ENCODE measurements around the gene CXCR4.
A peak's percentile ranks its signal among the peaks of the same experiment; 100 is the strongest.

CXCR4 gene

GRCh38 chr2:136131484-136131960 is 13.6 kb upstream of the CXCR4 start:
- DNase-seq, result peak; percentile 73

DNA sequence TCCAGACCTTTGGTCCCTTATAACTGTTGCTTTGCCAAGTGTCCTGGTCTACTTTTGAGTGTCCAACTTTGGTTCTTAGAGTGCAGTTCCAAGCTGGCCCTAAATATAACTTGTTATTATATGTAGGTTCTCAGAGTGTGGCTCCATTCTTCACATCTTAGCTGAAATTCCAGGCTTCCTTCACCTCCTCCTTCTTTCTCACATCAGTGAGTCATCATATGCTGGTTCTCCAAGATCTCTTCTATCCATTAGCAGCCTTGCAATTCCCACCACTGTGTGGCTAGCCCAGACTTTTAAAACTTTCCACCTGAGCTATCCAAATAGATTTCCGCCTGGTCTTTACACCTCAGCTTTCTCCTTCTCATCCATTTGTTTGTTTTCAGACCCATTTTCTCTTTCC is 12.6 kb upstream of the CXCR4 start:
- no peak for DNase-seq

DNA sequence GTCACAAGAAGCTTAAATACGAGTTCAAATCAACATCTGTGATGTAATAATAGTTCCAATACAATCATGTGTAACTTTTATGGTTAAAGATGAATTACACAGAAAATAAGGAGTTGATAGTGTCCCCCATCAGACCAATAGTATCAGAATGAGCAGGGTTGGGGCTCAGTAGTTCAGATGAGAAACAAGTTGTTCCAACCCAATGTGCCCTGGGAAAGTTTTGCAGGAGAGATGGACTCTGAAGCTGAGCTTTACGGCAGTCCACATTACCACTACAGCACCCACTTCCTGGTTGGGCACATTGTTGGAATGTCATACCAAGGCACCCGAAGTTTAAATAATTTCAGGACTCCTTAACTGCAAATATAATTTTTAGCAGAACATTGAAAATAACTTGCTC is 12.1 kb upstream of the CXCR4 start:
- DNase-seq, result no peak

DNA sequence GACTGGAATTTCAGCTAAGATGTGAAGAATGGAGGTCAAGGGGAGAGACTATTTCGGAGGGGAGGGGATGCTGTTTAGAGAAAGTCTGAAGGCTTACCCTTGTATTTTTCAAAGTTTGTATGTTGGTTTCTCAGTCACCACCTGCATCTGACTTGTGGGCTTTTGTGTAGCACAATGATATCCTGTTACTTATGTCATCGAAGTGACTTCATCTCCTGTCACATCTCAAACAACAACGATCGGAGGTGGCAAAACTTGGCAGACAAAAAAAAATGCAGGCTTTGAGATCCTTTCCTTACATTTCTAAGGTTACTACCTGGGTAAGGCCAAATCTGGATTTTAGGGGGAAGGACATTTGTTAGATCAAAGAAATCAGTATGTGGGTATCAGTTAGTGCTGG is 11.7 kb upstream of the CXCR4 start:
- DNase-seq, result peak; percentile 70

DNA sequence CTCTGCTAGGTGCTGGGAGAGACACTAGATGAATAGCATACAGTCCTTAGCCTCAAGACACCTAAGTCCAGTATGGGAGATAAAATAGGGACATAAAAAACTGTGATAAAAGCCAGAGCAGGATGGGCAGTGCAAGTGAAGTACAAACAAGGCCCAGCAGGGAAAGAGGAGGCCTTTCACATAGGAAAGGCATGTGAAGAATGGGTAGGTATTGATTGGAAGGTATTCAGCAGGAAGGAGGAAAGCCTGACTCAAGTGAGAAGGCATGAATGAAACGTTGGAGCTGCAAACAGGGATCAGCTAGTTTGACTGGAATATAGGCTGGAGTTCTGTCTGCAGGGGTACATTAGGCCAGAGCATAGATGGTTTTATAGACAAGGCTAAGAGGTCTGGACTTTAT is 11.0 kb upstream of the CXCR4 start:
- DNase-seq, result no peak

GRCh38 chr2:136128366-136128765 is 10.4 kb upstream of the CXCR4 start:
- no peak for DNase-seq

GRCh38 chr2:136127356-136127755 is 9.4 kb upstream of the CXCR4 start:
- DNase-seq, result peak; percentile 48

GRCh38 chr2:136126421-136126926 is 8.5 kb upstream of the CXCR4 start:
- DNase-seq, result peak; percentile 45

DNA sequence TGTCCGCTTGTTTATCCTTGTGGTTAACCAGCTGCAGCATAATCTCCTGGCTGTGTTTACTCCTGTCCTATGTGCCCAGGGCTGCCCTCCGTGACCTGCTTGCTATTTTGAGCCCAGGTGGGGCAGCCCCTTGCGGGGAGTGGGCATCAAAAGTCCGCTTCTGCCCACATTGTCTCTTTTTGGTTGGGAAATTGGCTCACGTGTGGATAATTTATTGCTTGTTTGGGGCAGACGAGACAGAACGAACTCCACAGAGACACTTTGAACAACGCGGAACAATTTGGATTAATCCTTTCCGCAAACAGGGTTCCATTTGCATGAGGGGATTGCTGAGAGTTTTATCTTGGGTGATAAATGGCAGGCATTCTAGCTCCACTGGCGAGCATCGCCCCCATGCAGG is 8.1 kb upstream of the CXCR4 start:
- DNase-seq, result peak; percentile 55

GRCh38 chr2:136125236-136125635 is 7.3 kb upstream of the CXCR4 start:
- no peak for DNase-seq

DNA sequence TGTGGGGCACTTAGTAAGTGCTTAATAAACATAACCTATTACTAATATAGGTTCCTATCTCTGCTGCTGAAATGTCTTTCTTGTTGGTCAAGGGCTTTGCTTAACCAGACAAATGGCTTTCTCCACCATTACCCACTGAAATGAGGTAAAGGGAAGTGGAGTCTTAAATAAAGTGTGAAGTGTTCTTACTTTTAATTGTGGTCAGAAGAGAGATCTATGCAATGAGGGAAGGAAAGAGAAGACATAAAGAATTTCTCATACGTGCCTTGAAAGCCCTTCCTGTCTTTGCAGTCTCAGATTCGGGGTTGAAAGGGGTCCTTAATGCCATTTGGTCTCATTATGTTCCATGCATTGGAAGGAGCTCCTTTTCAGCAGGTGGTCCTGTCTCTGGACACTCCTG is 6.9 kb upstream of the CXCR4 start:
- no peak for DNase-seq

DNA sequence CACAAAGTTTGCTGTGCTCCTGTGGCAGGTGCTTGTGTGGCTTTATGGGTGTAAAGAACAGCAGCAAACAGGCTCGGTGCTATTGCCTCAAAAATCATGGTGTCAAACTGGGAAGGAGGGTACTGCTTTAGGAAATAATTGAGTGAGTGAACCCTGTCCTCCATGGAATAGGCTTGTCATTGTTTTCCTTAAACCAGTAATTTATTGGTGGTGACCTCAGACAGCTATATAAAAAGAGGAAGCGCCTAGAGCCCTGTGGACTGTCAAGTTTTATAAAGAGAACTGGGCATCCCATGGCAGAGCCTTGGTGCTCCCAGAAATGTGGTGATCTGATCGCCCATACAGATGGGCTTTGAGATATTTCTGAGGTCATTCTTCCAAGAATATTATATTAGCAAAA is 4.7 kb upstream of the CXCR4 start:
- no peak for DNase-seq

- DNase-seq, result no peak
These were observed 3.4 kb upstream of the CXCR4 start for GRCh38 chr2:136121204-136121910.

DNA sequence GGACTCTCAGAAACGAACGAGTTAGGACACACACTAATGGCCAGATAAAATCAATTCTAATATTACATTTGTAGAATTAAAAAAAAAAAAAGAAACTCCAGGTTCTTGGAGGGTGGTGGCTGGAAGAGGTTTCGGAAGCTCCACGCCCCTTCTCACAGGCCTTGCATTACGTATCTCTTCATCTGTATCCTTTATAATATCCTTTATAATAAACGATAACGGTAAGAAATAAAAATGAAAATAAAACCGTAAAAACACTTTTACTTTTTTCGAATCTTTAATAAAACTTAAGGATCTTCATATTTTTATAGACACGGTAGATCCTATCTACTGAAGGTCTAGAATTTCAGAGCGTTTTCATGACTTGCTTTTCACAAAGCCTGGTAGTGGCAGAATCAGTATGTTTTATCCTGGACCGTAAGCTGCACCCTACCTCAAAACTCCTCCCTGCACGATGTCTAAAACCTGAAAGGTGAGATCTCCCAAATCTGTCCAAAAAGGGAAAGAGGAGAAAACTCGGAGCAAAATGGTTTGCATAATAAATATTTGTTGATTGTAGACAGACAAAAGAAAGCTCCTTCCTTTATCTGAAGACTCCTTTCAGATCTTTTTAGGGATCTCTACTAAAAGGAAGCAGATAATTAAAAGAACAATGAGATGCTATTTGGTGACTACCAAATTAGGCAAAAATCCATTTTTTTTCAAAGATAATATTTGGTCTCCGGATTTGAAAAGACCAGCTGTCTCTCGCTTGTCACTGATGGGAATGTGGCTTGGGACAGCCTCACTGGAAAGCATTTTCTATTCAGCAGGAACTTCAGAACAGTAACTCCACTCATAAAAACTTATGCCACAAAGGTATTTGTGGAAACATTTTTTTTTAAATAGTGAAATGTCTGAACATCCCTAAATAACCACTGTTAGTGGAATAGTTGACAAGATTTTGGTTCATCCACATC is 2.0 kb upstream of the CXCR4 start:
- no peak for DNase-seq

DNA sequence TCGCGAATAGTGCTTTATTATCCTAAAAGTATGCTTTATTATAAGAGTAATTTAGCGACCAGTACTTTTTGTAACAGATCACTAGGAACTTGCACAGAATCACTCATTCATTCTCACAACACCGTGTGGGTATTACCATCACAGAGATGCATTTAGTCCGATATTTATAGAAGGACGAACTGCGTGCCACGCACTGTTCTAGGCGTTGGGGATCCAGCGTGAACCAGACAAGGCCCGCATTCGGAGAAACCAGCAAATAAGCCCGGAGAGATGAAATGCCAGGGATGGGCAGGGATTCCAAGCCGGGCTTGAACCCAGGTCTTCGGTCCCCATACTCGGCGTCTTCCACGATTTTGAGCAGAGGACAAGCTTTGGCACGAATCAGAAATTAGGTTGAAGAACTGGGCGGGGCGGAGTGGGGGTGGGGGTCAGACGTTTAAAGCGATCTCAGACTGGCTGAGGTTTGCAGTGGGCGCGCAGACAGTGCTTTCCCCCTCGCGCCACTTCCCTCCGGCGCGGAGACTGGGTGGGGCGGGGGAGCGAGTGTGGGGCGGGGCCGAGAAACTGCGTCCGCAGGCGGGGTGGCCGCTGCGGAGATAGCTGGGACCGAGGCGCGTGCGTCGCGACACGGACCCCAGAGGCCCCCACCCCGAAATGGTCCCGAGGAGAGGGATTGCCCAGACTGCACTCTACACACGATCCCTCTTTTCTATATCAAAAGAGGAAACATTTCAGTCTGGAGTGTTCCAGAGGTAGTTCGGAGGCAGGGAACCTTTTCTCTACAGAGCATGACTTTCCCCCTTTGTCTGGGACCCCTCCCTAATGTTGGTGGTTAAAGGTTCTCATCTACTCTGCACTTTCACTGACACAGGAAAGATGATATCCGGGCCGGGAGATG is 1.1 kb upstream of the CXCR4 start:
- peak; percentile 94 for DNase-seq

DNA sequence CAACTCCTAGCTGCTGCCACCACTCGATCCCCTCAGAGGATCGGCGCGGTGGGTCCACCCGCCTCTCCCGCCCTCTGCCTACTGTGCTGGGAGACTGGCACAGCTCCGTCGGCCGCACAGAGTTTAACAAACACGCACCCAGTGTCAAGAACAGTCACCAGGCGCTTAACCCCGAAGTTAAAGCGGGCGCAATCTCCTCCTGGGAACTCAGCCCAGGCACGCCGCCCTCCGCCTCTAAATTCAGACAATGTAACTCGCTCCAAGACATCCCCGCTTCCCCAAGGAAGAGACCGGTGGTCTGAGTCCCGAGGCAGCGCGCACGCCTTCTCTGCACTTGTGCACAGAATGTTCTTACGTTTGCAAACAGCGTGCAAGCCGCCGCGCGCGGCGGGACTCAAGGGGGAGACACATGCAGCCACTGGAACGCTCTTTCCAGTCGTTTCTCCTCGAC is 533 bp downstream of the CXCR4 start:
- DNase-seq, result peak; percentile 52

GRCh38 chr2:136116813-136117390 is 1.0 kb downstream of the CXCR4 start:
- peak; percentile 84 for DNase-seq

DNA sequence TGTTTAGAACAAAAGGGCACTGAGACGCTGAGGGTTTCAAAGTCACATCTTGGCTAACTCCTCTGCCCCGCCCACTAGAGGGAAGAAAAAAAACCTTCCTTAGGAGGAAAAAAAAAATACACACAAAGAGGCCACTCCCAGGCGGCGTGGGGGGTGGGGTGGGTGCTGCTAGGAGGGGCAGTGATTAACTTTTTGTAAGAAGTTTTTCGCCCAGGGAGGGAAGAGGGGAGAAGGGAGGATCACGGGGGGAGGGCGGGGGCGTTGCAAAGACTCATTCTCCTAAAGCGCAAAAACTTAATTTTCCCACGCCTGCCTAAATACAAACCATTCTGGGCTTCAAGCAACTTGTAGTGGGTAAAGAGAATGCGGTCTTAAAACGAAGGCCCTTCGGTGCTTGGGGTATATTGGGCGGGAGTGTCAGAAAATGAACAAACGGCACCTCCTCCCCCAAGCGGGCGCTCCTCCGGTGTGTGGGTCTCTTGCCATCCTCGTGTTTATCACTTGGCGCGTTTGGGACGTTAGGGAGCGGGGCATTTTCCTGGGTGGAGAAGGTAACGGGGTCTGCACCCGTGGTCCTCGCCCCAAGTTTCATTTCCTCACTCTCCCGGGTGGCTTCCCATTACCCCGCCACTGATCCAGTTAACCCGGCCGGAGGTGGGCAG is 1.7 kb downstream of the CXCR4 start:
- DNase-seq, result peak; percentile 89

GRCh38 chr2:136115183-136115761 is 2.7 kb downstream of the CXCR4 start:
- peak; percentile 55 for DNase-seq

DNA sequence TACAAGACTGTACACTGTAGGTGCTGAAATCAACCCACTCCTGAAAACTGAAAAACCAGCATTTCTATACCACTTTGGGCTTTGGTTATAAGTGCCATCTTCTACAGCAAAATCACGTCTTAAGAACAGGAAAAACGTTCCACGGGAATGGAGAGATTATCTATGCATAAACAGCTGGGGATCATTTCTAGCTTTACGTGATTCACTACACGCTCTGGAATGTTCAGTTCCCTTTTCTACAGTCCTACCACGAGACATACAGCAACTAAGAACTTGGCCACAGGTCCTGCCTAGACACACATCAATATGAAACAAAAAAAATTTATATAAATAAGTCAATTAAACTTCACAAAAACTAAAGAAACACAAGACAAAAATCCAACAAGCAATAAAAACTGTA is 3.6 kb downstream of the CXCR4 start:
- DNase-seq, result no peak

All from CD4-positive, alpha-beta T cell treated with Interleukin-15 for 1 hour (primary cell).